HG03196 (cell line): ENCODE measurements around the gene RIF1.

Experiments used
- ATAC-seq: cut with Tn5 transposase; IDR thresholded peaks from one replicate; pipeline ENCODE4 v1.9.1; 2021; ENCODE audit not compliant: unreplicated experiment

RIF1 gene

DNA sequence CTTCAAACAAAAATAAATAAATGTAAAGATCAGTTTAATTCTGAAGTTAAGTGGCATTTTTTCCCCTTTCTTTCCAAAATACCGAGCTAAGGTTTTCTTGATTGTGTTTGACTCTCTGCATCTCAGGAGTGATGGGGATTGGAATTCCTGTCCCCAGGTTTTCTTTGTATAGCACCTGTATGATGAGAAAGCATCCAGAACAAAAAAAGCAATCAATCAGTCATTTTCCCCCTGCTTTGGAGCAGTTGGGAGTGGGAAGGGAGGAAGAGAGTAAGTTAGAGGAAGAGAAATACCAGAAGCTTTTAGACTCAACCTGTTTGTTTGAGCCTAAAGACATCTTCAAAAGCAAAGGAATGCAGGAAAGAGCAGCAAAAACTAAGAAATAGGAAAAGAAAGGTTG is 88.5 kb downstream of the RIF1 start:
- ATAC-seq = no peak

DNA sequence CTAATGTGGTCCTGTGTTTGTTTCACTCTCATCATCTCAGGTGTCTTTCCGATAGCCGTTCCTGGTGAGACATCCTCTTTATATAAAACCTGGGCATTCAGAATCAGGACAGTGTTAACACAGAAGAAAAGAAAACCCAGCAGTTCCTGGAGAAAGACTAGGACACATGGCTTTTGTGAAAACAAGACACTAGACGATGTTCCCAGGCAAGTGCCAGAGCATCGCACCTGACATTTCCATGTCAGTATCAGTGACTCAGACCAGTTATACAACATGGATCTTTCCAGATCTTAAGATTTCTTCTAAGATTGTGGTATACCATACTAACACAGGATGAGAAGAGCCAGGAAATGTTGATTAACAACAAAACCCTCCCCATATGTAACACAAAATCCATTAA is 96.5 kb downstream of the RIF1 start:
- ATAC-seq = no peak

DNA sequence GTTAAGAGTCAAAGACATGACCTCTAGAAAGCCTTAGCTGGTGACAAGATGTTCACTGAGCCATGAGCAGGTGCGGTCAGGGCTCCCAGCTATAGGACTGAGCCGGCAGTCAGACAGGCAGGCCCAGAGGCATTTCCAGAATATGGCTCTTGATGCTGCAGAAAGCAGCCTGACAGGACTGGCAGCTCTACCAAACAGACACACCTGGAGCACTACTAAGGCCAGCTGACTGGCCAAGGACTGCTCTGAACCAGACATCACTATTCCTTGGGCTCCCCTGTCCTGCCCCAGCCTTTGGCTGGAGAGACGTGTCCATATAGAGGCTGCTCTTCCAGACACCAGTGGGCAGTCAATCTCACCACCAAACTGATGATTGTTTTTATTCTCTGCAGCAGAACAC is 98.8 kb downstream of the RIF1 start:
- no peak for ATAC-seq

DNA sequence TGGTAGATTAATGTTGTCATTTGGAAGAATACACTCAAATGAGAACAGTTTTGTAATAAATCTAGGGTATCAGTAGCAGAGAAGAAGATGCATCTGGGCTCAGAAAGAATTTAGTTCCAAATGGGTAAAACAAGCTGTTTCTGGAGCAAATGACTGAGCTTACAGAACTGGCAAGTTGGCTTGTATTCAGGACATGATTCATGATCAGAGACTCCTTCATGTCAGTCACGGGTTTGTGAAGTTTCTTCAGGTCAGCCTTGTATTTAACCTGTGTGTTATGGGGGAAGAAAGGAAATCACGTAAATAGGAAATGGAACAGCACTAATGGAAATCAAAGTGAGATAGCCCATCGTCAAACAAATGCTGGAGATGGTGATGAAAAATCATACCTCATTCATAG is 109.1 kb downstream of the RIF1 start:
- ATAC-seq = no peak

DNA sequence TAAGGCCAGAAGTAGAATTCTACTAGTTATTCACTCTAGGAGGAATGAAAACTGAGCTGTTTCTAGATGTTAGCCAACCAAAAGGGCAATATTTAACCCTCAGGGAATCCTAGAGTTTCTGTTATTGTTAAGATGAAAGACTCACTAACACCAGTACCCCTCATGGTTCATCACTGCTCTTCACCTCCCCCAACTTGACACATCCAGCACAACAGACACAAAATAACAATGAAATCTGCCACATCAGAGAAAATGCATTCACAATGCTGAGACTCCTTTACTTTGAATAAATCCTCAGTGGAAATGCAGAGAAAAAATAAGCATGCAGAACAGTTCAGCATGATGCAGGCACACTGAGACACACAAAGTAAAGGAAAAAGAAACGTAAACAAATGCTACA is 111.3 kb downstream of the RIF1 start:
- no peak for ATAC-seq

DNA sequence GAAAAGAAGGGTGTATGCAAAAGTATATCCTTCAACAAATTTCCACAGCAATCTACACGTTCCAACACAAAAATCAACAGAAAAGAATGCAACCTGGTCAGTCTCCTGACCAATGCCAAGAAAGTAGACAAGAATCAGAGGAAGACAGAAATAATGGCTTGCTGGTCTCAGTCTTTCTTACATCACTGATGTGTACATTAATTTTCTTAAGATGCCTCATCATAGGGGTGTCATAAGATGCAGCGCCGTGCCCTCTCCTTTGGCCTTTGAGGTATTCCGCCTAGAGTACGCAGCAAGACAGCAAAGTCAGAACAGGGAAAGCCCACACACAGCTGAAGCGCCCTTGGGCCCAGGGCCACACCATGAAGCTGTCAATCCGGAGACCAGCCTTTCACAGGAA is 112.9 kb downstream of the RIF1 start:
- no peak for ATAC-seq

DNA sequence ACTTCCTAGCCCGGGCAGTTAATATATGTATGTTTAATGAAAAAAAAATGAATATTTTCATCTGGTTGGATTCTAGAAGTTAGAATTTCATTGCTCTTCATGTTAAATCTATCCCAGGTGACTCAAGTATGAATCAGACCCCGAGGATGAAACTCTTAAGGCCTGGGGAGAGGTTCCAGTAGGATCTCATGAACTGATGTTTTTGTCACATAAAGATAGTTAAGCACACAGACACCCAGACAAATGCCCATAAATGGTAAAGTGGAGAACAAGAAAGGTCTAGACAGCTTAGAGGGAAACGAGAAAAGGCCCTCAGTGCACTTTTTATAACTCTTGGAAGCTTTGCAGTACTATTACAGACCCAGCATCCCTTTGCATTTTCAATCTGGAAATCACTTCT is 114.1 kb downstream of the RIF1 start:
- no peak for ATAC-seq

DNA sequence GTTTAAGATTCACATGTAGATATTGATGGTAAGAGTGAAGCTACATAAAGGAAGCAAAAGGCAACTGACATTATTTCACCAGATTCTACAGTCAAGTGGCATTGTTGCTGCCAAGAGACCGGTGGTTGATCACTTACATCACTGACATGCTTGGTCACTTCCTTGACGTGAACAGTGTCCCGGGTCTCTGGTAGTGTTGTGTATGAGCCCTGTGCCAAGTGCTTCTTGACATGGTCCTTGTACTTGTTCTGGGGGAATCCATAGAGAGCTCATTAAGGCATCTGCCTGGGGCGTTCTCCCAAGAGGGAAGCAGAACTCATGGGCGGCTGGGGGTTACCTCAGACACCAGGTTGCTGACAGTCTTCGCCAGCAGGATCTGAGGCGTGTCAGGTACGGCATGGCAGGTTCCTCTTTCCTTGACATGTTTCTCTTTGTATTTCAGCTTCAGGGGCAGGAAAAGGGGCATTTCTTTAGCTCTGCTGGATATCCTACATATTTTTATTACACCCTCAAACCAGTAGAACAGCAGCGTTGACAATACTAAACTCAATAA is 116.2 kb downstream of the RIF1 start:
- ATAC-seq = no peak

DNA sequence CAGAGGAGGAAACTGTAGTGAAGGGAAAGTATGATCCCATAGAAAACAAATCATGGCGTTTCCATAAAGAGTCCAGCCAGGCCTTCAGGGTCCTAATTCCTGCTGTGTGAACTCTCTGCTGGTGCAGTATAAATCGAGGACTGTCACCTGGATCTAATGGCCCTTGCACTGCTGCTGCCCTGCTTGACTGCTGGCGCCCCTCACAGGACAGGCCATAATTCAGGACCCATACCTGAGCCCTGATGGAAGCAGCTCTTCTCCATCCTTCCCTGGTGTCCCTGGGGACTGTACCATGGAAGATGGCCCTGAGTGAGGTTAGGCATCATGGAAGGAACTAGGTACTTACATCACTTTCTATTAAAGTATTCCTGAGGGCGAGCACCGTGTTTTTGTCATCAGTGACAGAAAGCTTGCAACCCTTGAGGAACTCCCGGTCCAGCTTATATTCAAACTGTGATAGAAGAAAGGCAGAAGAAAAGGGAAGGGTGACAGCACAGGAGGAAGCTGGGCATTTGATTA is 116.9 kb downstream of the RIF1 start:
- ATAC-seq = no peak
